Testis (tissue), 2 donors: Measurements from ENCODE around the gene TGFBI.

Experiments used
- POLR2A ChIP-seq: fragments of 450-650 bp; IDR thresholded peaks from one replicate; pipeline ENCODE4 v1.6.1; 2017; ENCODE audit warnings: antibody characterized with exemption, mild to moderate bottlenecking, moderate library complexity
- TF ChIP-seq, protein P1 (sequence below), 3 experiments: fragments of 450-650 bp in 2 of 3; fragments of 200-600 bp in 1 of 3; sonication (generic) in 1 of 3; IDR thresholded peaks; one replicate each; pipeline ENCODE4 v1.5.1; 2016 to 2019; ENCODE audit warnings: antibody characterized with exemption in 3 of 3, mild to moderate bottlenecking in 2 of 3, moderate library complexity in 1 of 3

DNA sequence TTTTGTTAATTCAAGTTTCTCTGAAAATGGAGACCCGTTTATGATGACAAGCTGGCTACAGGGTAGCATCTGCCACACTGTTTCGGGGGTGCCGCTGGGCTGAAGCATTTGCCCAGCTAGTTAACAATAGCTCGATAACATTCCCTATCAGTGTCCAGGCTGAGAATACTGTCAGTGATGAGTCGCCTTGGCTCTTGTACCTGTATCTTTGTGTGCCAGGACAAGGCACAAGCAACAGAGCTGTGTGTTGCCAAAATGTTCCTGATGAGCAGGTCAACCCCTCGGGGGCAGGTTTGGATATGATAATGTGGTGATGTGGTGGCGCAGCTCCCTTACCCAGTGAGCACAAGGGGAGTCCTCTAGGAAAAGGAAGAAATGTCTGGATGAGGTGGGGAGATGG lies 7.0 kb downstream of the TGFBI start:
- TF ChIP-seq, protein P1, sequence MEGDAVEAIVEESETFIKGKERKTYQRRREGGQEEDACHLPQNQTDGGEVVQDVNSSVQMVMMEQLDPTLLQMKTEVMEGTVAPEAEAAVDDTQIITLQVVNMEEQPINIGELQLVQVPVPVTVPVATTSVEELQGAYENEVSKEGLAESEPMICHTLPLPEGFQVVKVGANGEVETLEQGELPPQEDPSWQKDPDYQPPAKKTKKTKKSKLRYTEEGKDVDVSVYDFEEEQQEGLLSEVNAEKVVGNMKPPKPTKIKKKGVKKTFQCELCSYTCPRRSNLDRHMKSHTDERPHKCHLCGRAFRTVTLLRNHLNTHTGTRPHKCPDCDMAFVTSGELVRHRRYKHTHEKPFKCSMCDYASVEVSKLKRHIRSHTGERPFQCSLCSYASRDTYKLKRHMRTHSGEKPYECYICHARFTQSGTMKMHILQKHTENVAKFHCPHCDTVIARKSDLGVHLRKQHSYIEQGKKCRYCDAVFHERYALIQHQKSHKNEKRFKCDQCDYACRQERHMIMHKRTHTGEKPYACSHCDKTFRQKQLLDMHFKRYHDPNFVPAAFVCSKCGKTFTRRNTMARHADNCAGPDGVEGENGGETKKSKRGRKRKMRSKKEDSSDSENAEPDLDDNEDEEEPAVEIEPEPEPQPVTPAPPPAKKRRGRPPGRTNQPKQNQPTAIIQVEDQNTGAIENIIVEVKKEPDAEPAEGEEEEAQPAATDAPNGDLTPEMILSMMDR (IDR thresholded peaks at IDR 0.05) = no peak
- no peak for TF ChIP-seq POLR2A
